Endodermal cell (in vitro differentiated cells): ENCODE measurements around the gene MCTP2. TPM values are rescaled to one million over a fixed set of nuclear protein-coding genes. Genes with fewer than 3 reads are reported as not detected.
A peak's percentile ranks its signal among the peaks of the same experiment; 100 is the strongest.

ENCODE experiments used
- DNase-seq: peaks from one replicate; pipeline ENCODE4 v3.0.0-alpha.2; 2017
- H3K27ac ChIP-seq: 2 replicates; pipeline ENCODE4 v1.5.1; 2013; ENCODE audit warnings: mild to moderate bottlenecking, low read depth, low read length, moderate library complexity
- H3K27me3 ChIP-seq: 2 replicates; pipeline ENCODE4 v1.6.1; 2013; ENCODE audit warnings: mild to moderate bottlenecking, low read length, moderate library complexity; ENCODE audit not compliant: insufficient read depth, control insufficient read depth, poor library complexity, severe bottlenecking
- H3K36me3 ChIP-seq: 2 replicates; pipeline ENCODE4 v1.7.0; 2013; ENCODE audit warnings: mild to moderate bottlenecking, low read length, moderate library complexity; ENCODE audit not compliant: control insufficient read depth, insufficient read depth
- H3K4me1 ChIP-seq: one replicate; pipeline ENCODE4 v1.7.0; 2013; ENCODE audit warnings: low read length; ENCODE audit not compliant: control insufficient read depth, insufficient read depth
- H3K4me3 ChIP-seq: 2 replicates; pipeline ENCODE4 v1.5.1; 2013; ENCODE audit warnings: mild to moderate bottlenecking, low read length, moderate library complexity
- H3K9ac ChIP-seq: 2 replicates; pipeline ENCODE4 v1.6.1; 2013; ENCODE audit warnings: mild to moderate bottlenecking, low read length, moderate library complexity; ENCODE audit not compliant: poor library complexity, severe bottlenecking; ENCODE audit errors: extremely low read depth
- H3K9me3 ChIP-seq: 2 replicates; pipeline ENCODE4 v1.6.1; 2013; ENCODE audit warnings: mild to moderate bottlenecking, low read length, moderate library complexity; ENCODE audit not compliant: control insufficient read depth
- H3K27ac Mint-ChIP-seq: 2 replicates; pipeline ENCODE4 v1.8.0; 2020; ENCODE audit warnings: mixed read lengths
- H3K27me3 Mint-ChIP-seq: 2 replicates; pipeline ENCODE4 v1.8.0; 2021; ENCODE audit warnings: mild to moderate bottlenecking, mixed read lengths; ENCODE audit not compliant: insufficient read depth
- H3K36me3 Mint-ChIP-seq: 2 replicates; pipeline ENCODE4 v1.8.0; 2020; ENCODE audit warnings: low read depth, mixed read lengths
- H3K4me1 Mint-ChIP-seq: 2 replicates; pipeline ENCODE4 v1.8.0; 2020; ENCODE audit warnings: mixed read lengths
- H3K4me3 Mint-ChIP-seq: 2 replicates; pipeline ENCODE4 v1.8.0; 2020; ENCODE audit warnings: mild to moderate bottlenecking, moderate library complexity, mixed read lengths
- H3K9me3 Mint-ChIP-seq: 2 replicates; pipeline ENCODE4 v1.8.0; 2020; ENCODE audit warnings: mild to moderate bottlenecking, mixed read lengths
- WGBS, 2 experiments: methylation state at CpG; one replicate each; pipeline versions ENCODE4 v1.1.5 to v1.1.7; 2013; ENCODE audit warnings: missing lambda C conversion rate in 2 of 2, mixed read lengths in 1 of 2; ENCODE audit not compliant: insufficient coverage in 1 of 2, insufficient read length in 1 of 2; 5-methylcytosine and 5-hydroxymethylcytosine counted together
- total RNA-seq, 2 donors: library from RNA; stranded (reverse); fragmentation: NEBNext Ultra II Directional in 1 of 2; extraction: Animal tissue kit (Norgen Biotek cat#: 25700) in 1 of 2; gene quantifications; 2 replicates in 1 of 2; 3 replicates in 1 of 2; pipeline ENCODE4 v1.2.1, GENCODE V29; 2021
- TF ChIP-seq, protein P1 (sequence below): fragments of 200-600 bp; sonication (generic); conservative IDR thresholded peaks from 2 replicates; pipeline ENCODE4 v1.5.0; 2021; ENCODE audit warnings: antibody characterized with exemption, mild to moderate bottlenecking

Gene MCTP2
- total RNA-seq, 2 donors from 2014 or later, result 9.2 to 12.1 TPM

DNA sequence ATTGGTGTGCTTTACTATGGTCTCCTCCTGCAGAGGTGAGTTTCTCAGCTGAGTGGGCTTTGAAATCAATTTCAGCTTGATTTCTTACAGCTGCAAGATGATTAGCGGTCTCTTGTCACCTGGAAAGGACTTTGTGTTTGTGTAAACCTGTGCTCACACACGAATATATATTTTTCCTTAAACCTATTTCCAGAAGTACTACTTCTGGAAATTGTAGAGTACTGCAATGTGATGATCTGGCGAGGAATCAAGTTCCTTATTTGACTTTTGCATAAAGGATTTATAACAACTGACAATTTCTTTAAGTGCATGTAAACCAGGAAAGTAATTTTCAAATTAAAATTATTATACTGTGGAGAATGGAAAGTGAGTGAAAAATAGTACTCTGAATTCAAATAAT is 2.1 kb downstream of the MCTP2 start:
- no peaks in the 10 kb centered on the region for H3K9me3 ChIP-seq
- H3K4me3 ChIP-seq, result peak overlapping the region; percentile 32
- Mint-ChIP-seq H3K4me1 (peaks cover 54% of the 10 kb centered on the region), H3K4me3 (no peak overlapping the region), H3K9me3 (no peaks in the 10 kb centered on the region), H3K27ac (no peak overlapping the region), H3K36me3 (no peaks in the 10 kb centered on the region), H3K27me3 (peaks cover 30% of the 10 kb centered on the region)
- TF ChIP-seq, protein P1, sequence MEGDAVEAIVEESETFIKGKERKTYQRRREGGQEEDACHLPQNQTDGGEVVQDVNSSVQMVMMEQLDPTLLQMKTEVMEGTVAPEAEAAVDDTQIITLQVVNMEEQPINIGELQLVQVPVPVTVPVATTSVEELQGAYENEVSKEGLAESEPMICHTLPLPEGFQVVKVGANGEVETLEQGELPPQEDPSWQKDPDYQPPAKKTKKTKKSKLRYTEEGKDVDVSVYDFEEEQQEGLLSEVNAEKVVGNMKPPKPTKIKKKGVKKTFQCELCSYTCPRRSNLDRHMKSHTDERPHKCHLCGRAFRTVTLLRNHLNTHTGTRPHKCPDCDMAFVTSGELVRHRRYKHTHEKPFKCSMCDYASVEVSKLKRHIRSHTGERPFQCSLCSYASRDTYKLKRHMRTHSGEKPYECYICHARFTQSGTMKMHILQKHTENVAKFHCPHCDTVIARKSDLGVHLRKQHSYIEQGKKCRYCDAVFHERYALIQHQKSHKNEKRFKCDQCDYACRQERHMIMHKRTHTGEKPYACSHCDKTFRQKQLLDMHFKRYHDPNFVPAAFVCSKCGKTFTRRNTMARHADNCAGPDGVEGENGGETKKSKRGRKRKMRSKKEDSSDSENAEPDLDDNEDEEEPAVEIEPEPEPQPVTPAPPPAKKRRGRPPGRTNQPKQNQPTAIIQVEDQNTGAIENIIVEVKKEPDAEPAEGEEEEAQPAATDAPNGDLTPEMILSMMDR, result no peak
- no peak overlapping the region for H3K9ac ChIP-seq
- no peaks in the 10 kb centered on the region for H3K36me3 ChIP-seq
- WGBS, 2 experiments, result 87 to 100% methylated on average over 1 to 3 of the region's 3 CpGs
- peaks cover 6% of the 10 kb centered on the region for H3K4me1 ChIP-seq
- peaks cover 32% of the 10 kb centered on the region for H3K27me3 ChIP-seq
- no peak for DNase-seq
- no peak overlapping the region for H3K27ac ChIP-seq

DNA sequence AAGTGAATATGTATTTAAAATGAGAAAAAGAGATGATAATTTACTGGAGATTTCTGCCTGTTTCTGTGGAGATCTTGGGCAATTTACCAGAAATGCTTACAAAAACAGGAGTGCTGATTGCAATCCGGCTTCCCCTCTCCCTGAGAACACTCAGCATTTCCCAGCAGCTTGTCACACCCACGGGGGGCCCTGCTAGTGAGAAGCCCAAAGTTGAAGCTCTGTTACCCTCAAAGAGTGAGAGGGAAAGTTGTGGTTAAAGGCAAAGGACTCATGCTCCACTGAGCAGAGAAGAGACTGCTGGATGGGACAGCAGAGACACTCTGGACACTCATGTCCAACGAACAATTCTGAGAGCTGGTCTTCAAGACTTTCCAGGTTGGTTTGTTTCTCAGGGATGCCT is 2.9 kb downstream of the MCTP2 start:
- H3K4me3 ChIP-seq, result no peak overlapping the region
- H3K9ac ChIP-seq, result no peak overlapping the region
- Mint-ChIP-seq H3K4me3 (no peak overlapping the region), H3K27ac (no peak overlapping the region), H3K36me3 (no peaks in the 10 kb centered on the region), H3K4me1 (peaks cover 56% of the 10 kb centered on the region), H3K9me3 (no peaks in the 10 kb centered on the region), H3K27me3 (peaks cover 30% of the 10 kb centered on the region)
- no peak overlapping the region for H3K27ac ChIP-seq
- WGBS, 2 experiments, result 60 to 90% methylated on average over 2 to 3 of the region's 3 CpGs
- TF ChIP-seq, protein P1, result no peak
- H3K9me3 ChIP-seq, result no peaks in the 10 kb centered on the region
- DNase-seq, result peak; percentile 77
- peaks cover 9% of the 10 kb centered on the region for H3K4me1 ChIP-seq
- H3K36me3 ChIP-seq, result no peaks in the 10 kb centered on the region
- H3K27me3 ChIP-seq, result peaks cover 32% of the 10 kb centered on the region

DNA sequence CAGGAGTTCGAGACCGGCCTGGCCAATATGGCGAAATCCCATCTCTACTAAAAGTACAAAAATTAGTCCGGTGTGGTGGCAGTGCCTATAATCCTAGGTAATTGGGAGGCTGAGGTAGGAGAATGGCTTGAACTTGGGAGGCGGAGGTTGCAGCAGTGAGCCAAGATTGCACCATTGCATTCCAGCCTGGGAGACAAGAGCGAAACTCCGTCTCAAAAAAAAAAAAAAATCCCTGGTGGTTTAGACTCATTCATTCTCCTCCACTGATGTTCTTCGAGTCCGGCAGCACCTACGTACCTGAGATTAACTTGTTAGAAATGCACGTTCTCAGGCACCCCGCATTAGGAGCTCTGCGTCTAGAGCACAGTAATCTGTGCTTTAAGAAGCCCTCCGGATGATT is 3.7 kb downstream of the MCTP2 start:
- Histone ChIP-seq H3K27me3 (peaks cover 24% of the 10 kb centered on the region), H3K27ac (no peak overlapping the region), H3K9ac (no peak overlapping the region), H3K9me3 (no peaks in the 10 kb centered on the region), H3K4me1 (peaks cover 12% of the 10 kb centered on the region), H3K36me3 (no peaks in the 10 kb centered on the region), H3K4me3 (no peak overlapping the region)
- Mint-ChIP-seq H3K27ac (no peak overlapping the region), H3K9me3 (no peaks in the 10 kb centered on the region), H3K27me3 (peaks cover 23% of the 10 kb centered on the region), H3K4me1 (peaks cover 62% of the 10 kb centered on the region), H3K36me3 (no peaks in the 10 kb centered on the region), H3K4me3 (no peak overlapping the region)
- 94 to 97% methylated on average over 13 to 14 of the region's 14 CpGs for WGBS, 2 experiments
- TF ChIP-seq, protein P1, result no peak
- DNase-seq, result no peak
